Cerebellar cortex (tissue), 1 donor: ENCODE measurements around the gene CR1.
A peak's percentile ranks its signal among the peaks of the same experiment; 100 is the strongest.
"Not testable (repeated sequence)": the region's sequence is repeated elsewhere in the genome, so short reads cannot be mapped to it uniquely, and the experiment has no call there.

Source experiments
- DNase-seq: peaks from one replicate; pipeline ENCODE4 v3.0.0-alpha.2; 2015; ENCODE audit warnings: low spot score

Gene CR1

DNA sequence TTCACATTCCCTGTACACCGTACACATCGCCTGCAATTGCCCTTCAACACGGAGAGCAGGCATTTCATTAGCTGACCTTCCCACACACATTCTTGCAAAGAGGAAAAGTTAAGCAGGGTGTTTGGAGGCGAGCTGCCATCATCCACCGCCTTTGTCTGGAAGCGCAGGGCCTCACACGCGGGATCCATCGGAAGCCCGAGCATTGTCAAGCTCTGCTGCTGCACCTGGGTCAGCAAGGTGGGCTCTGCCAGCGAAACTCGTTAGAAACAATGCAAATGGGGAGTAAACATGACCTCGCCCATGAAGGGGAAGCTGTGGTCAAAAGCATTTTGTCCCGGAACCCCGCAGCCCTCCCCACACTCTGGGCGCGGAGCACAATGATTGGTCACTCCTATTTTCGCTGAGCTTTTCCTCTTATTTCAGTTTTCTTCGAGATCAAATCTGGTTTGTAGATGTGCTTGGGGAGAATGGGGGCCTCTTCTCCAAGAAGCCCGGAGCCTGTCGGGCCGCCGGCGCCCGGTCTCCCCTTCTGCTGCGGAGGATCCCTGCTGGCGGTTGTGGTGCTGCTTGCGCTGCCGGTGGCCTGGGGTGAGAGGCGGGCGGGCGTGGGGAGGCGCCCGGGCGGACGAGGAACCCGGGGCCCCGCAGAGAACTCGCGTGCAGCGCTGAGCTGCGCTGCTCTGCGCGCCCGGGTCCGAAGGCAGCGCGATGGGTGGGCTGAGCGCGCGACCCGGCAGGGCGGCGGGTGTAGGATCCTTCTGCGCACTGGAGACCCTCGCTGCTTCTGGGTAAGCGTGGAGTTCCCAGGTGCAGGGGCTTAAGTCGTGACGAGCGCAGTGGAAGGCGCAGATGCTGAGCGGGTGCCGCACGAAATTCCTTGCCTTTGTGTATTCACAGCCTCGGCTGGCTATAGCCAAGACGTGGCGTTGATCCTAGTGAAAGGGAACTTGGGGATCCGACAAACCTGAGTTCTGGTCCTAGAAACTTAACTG is at the start of gene CR1:
CR1 (plus strand) TSS at position 357 of the 992 bp plus-strand sequence; CDS start at position 468, 111 bp downstream.
- no peak for DNase-seq

DNA sequence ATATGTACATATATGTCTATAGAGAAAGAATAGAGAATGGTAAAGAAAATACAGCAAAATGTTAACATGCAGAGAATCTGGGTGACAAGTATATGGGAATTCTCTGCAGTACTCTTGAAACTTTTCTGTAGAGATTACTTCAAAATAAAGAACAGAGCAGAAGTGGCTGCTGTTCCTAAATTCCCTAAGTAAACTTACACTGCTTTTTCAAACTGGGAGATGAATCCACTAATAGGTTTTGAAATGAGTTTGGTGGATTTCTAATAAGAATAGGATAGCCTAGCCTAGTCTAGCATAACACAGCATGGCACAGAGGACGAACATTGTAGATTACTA is 42.3 kb upstream of the CR1 start:
- no peak for DNase-seq

DNA sequence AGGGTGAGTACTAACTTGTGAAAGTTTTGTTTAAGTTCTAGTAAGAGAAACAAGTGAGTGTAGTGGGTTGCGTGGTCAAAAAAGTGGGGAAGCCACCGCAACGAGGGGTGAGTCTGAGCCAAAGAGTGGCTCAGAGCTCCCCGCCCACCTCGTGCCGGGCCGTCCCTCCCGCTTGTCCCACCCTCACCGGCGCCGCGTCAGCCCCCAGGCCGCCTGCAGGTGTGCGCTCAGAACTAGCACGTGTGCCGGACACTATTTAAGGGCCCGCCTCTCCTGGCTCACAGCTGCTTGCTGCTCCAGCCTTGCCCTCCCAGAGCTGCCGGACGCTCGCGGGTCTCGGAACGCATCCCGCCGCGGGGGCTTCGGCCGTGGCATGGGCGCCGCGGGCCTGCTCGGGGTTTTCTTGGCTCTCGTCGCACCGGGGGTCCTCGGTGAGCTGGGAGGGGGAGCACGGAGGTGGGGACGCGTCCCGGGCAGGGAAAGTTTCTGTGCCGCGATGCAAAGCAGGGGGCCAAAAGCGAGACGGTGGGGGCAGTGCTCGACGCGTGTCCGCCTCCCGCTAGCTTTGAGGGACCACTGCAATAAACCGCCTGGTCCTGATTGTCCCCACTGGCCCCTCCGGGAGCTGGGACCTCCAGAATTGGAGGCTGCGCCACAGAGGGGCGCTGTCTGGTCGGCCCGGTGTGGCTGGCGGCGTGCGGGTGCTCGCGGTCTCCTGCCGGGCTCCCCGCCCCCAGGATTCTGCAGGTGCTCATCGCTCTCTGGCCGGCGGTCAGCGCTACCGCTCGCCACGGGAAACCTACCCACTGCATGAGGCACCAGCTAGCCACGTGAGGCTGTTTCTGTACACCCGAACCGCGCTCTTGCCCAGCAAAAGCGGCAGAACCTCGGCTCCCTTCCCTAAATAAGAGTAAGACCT is 41.7 kb upstream of the CR1 start, which contains the start of gene CR2:
CR2 (plus strand) TSS at position 283 of the 919 bp plus-strand sequence; CDS start at position 374, 91 bp downstream.
- no peak for DNase-seq

DNA sequence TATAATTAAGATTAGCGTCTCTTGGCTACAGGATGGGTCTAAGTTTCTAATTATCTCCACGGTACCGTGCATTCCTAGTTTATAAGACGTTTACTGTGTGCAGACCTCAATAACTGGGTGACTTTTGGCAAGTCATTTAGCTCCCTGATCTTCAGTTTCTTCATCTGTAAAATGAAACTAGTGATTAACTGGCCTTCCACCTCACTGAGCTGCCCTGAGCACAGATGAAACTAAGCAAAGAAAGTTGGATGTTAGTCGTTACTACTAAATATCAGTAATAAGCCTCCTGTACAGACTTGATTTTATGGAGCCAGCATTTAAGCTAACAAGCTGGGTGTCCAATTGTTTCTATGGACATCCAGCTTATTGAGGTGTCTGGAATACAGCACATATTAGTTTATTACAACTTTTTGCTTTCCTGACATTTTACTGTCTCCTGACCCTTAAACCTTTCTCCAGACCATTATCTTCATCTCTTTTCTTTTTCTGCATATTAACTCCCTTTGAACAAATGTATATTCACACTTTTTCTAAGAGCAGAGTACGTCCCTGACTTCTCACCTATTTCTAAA is 40.7 kb upstream of the CR1 start:
- DNase-seq: no peak

DNA sequence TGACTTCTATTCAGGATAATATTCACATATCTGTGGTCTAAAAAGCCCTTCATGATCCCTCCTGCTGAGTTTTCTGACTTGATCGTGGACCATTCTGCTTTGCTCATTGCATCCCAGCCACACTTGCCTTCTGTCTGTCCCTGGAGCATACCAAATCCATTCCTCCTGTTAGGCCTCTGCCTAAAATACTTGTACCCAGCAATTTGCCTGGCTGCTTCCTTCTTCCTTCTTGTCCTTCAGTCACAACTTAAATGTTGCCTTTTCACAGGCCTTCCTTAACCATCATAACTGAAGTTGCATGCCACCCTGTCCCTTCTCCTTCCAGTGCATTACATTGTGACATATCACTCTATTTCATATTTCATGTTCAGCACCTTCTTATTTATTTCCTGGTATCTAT is 37.5 kb upstream of the CR1 start:
- DNase-seq: no peak

DNA sequence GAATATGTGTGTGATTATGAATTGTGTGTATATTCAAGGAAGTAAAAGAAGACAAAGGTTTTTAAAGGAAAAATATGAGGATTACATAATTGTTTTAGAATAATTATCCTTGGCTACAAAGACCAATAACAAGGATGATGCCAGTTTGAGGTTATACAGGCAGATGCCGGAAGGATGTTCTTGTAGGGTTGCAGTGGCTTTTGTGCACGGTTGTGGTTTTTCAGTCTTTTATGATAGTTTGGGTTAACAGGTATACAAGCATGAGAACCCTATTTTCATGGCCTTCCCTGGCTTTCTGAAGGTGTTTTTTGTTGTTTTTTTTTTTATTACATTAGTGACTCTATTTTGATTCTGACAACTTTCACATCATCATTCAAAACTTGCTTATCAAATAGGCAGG is 36.9 kb upstream of the CR1 start:
- no peak for DNase-seq

DNA sequence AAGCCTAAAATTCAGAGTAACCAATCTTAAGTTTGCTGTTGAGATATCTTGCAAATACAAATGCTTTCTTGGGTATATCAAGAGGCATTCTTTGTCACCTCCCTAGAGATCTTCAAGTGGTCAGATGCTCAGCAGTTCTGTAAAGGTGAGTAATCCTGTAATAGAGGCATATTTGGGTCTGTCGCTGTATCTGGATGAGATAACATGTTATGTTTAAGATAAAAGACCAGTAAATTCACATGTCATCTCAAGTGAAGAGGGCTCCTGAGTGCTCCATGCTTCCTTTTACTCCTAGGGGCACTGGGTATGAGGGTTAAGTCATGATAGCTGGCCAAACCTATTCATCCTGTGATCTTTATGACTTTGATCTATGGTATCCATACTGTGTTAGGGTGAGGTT is 34.3 kb upstream of the CR1 start:
- no peak for DNase-seq

DNA sequence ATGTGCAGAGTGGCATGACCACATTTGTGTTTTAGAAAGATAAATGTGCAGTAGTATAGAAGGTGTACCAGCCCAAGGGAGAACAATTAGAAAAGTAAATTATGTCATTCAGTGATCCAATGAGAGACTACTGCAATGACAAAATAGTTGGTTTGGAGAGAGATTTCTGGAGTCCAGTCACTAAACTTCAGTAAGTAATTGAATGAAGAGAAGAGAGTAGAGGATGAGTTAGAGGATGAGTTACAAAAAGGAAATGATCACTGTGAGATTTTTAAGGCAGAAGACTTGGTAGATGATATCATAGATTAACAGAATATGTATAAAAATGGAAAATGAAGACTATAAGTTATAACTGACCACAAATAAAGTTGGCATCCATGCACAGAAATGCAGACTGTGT is 33.4 kb upstream of the CR1 start:
- DNase-seq: no peak

DNA sequence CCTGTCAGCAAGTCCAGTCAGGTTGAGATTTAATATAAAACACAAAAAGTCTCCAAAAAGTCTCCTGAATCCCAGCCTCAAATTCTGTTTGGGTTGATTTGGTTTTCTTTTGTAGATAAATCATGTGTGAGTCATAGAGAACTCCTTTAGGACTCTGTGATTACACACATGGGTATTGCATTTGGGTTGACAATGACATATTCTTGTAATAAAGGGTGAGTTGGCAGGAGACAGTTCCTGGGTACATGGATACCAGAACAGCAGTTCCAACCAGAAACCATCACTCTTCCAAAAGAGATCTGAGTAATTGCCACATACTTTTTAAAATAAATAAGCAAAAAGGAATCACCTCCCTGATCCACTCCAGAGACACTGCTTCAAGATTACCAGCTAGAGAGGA is 32.9 kb upstream of the CR1 start:
- DNase-seq: no peak

DNA sequence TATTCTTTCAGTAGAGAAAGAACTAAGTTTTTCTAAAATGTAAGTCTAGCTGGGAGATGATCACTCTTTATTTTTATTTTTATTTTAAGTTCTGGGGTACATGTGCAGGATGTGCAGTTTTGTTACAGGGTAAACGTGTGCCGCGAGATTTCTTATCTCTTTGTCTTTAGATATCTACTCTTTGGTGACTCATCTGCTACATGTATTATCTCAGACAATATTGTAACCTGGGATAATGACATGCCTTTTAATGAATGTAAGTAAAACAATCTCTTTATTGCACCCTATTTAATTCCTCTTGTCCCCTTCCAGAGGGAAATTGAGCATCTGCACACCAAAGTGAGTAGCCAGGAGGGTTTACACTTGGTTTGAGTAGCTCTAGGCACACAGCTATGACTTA is 32.4 kb upstream of the CR1 start:
- no peak for DNase-seq

DNA sequence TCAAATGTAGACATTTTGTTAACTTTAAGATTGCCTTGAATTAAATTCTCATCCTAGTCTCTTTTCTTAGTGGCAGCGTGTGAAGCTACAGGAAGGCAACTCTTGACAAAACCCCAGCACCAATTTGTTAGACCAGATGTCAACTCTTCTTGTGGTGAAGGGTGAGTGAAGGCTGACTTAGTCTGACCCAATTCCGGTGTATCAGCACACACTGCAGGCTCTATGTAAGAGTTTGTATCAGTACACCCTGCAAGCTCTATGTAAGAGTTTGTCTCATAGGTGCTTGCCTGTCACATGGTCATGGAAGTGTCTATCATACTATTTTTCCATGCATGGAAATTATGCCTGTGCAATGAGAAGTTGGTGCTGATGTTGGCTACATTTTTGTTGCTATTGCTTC is 25.0 kb upstream of the CR1 start:
- DNase-seq: no peak

DNA sequence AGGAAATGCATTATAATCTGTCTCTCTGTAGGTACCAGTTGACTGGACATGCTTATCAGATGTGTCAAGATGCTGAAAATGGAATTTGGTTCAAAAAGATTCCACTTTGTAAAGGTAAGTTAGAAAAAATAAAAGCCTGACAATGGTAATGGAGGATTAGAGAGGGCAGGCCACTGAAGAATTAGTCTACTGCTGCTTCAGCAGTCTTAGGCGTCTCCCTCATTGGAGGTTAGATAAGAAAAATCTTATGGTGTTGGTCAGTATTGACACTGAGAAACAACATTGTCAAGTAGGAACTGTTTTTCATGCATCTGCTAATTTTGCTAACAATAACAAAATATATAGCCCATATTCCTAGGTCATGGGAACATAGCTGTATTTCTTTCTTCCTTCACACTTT is 21.7 kb upstream of the CR1 start:
- DNase-seq: no peak

DNA sequence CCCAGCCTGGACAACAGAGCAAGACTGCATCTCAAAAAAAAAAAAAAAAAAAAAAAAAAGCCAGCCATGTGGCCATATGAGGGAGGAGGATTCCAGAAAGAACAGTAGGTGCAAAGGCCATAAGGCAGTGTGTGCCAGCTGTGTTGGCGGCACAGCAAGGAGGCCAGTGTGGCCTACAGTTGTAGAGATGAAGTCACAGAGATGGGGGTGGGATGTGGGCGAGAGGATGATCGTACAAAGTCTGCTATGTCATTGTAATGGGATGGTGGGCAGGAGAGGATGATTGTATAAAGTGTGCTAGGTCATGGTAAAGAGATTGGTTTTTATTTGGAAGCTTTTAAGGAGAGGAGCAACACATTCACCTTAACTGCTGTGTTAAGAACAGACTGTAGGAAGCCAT is 9.8 kb upstream of the CR1 start:
- no peak for DNase-seq

DNA sequence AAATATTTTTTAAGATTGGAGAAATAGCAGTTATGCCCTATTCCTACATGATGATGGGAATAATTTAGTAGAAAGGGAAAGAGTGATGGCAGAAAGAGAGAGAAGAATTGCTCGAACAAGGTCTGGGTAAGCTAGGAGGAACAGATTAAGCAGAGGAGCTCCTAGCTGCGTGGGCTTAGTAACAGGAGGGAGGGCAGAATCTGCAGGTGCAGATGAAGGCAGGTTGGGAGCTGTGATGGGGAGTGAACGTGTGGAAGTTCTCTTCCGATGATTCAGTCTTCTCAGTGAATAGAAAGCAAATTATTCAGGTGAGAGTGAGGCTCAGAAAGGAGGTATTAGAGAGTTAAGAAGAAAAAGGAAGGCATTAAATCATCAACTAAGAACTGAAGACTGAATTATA is 8.3 kb upstream of the CR1 start:
- DNase-seq: no peak

DNA sequence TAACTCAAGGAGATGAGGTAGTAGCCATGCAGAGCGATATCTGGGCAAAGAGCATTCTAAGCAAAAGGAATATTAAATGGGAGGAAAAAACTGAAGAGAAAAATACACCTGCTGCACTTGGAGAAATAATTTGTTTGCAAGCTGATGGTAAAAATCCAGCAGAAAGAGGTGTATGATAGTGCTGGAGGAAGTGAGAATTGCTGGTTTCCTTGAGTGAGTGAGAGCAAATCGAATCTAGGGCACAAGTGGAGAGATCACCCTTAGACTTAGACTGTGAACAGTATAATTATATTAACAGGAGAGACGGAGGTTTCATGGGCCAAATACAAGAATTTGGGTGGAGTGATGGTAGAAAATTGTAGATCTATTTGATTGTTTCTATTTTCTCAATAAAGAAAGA is 2.7 kb upstream of the CR1 start:
- DNase-seq: no peak

DNA sequence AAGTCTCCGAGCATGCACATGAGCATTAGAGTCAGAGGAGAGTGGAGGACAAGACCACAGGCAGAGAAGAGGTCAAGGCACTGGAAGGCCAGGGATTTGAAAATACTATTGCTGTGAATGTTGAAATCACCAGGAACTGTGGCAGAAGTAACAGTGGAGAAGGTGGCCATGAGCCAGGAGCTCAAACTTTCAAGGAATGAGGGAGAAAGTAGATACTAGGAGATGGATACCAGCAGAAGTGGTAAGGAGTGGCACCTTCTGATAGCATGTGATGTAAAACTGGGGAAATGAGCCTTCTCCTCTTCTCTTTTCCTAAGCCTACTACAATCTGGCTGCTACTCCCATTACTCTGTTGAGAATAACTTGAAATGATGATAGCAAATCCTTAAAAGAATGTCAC is 1.8 kb upstream of the CR1 start:
- DNase-seq: no peak

DNA sequence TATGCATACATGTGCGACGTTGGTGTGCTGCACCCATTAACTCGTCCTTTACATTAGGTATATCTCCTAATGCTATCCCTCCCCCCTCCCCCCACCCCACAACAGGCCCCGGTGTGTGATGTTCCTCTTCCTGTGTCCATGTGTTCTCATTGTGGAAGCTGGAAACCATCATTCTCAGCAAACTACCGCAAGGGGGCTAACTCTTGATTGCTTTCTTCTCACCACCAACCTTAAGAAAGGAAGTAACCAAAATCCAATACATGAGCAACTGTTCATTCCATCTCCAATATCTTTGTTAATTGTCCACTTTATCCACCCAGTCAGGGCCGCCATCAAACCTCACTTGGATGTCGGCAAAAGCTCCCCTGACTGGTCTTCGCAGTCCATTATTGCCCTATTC is 676 bp upstream of the CR1 start:
- not testable (repeated sequence) for DNase-seq

DNA sequence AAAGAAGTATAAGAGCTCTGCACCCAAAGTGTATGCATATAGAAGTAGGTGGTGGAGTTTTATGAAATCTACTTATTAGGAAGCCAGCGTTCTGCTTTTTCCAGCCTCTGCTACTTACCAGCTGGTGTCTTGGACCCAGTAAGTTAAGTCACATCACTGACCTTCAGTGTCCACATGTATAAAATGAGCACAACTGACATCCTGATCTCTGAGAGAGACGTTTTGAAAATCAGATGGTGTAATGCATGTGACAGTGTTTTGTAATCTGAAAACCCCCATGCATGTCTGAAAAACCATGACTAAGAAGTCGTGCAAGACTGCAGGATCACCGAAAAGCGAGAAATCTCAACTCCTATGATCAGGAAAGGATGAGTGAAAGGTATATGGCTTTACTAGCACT is 2.0 kb downstream of the CR1 start:
- DNase-seq: no peak

DNA sequence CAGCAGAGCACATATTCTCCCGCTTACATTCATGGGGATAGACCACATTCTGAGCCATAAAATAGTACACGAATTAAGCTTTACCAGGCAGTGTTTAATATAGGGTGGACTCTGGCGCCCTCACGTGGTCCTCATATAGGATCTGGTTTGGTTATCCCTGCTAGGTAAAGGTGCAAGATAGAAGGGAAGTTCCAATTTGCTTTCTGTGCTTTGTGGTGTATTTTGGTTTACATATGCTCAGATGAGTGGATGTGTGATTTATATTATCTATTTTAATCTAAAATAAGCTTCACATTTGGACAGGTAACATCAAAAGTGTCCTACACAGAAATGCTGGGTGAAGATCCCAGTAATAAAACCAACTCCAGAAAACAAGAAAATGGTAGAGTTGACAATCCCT is 3.6 kb downstream of the CR1 start:
- DNase-seq: peak; percentile 64

DNA sequence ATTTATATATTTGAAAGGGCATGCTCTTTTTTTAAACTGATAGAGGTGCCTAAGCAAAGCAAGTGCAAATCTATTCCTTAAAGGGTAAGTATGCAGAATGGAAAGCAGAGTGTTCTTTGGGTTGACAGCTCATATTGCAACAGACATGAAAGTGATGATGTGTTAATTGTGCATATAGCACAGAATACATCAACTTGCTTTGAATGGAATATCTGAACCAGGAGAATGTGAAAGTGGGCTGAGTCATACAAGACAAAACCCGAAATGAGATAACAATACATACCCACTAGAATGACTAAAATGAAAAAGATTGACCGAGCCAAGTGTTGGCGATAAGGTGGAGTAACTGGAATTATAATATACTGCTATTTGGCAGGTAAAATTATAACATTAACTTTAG is 4.3 kb downstream of the CR1 start:
- no peak for DNase-seq

DNA sequence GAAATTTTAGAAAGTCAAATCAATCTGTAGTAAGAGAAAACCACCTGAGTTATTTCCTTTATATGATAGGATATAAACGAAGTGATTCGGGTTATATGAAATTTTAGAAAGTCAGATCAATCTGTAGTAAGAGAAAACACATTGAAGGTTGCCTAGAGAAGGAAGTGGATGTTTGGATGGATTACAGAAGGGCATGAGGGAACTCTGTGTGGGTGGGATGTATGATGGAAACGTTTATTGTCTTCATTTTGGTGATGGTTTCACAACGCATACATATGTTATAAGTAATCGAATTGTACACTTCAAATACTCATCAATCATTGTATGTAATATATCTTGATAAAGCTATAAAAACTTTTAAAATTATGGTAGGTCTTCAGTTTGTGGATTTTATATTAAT is 5.1 kb downstream of the CR1 start:
- DNase-seq: no peak

DNA sequence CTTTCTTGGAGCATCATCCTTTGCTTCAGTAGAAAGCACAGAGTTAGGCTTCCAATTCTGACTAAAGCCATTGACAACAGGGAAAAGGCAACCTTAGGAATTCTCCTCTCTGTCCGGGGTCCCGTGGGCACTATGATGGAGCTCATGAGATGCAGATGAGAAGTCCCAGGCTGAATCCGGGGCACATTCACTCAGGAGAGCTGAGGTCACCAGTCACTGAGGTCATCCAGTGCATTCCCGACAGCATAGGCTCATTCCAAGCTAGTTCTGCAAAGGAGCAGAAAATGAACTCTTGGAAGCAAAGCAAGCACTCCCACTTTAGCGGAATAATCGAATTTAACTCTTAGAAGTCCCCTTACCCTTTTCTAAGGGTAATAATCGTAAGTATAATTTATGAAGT is 6.8 kb downstream of the CR1 start:
- no peak for DNase-seq

DNA sequence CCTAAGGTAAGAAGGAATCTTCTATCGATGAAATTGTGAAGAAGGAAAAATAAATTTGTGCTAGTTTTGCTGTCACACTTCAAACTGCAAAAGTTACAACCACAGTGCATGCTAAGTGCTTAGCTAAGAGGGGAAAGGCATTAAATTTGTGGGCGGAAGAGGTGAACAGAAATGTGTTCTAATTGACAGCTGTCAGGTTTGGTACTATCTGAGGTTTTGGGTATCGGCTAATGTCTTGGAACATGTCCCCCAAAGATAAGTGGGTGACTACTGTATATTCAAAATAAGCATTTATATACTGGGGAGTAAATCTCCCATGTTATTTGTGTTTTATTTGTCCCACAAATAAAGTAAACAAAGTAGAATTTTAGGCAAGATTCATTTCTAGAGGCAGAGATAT is 8.0 kb downstream of the CR1 start:
- no peak for DNase-seq
